ENCODE data around the gene SCRN2. TPM values are rescaled to one million over a fixed set of nuclear protein-coding genes. Genes with fewer than 3 reads are reported as not detected.

SCRN2 gene
- total and polyA plus RNA-seq, 2 of the 8 experiments (the other 6 are each of a cell fraction or from before 2014, with no cell fraction given) = 24.4 to 42.3 TPM

DNA sequence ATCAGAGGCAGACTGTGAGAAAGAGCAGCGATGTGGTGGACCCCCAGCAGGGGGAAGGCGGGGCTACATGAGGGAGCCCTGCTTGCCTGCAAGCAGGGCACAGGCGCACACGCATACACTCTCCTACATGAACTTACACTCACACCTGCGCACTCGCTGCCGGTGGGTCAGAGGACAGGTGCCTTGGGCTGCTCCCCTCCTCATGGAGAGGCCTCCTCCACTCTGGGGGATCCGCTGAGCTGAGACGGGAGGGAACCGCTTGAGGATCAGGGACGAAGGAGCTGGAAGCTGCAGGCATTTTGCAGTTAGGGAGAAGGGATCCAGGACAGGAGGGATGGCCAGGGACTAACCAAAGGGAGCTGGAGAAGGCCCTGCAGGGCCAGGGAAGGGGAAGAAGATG lies 33.7 kb downstream of the SCRN2 start:
- CTCF ChIA-PET (ENCODE audit: partially characterized antibody) = interaction anchor here (0.8 to 1.3 kb wide), 4 partner anchors 24 to 109 kb away, joined by 3 to 4 read pairs (median 3); partner anchors contain the start of gene SCRN2
- Histone ChIP-seq H3K18ac (ENCODE audit: extremely low read depth, low read length) (no peak overlapping the region), H3K56ac (replicated peaks; ENCODE audit: insufficient read length, low read depth, low read length) (no peak overlapping the region), H3K23ac (ENCODE audit: insufficient read length) (no peak overlapping the region), H3K36me3 (ENCODE audit: control insufficient read depth in 2 of 4, insufficient read depth in 4 of 4, low read length in 3 of 4) (peaks cover 0 to 2% (median 0%) of the 10 kb centered on the region in 4 experiments; a peak in 1 of 8 replicates), H3K9me3 (ENCODE audit: insufficient read depth in 2 of 2, low read depth in 1 of 2, low read length in 1 of 2) (no peaks in the 10 kb centered on the region), H2AFZ (ENCODE audit: low read length) (no peak overlapping the region), H2BK20ac (ENCODE audit: low read length) (no peak overlapping the region), H3K23me2 (ENCODE audit: low read depth, low read length) (no peaks in the 10 kb centered on the region), H3K79me1 (ENCODE audit: low read depth, low read length) (no peaks in the 10 kb centered on the region; the same call in 1 of the 2 replicates), H3K4me3 (ENCODE audit: extremely low read depth in 1 of 4, insufficient read depth in 2 of 4, low read depth in 3 of 4, low read length in 4 of 4) (no peak overlapping the region), H3K79me2 (ENCODE audit: control insufficient read depth in 1 of 2, insufficient read depth in 2 of 2, low read length in 2 of 2) (no peaks in the 10 kb centered on the region), H4K91ac (replicated peaks; ENCODE audit: insufficient read length, low read length) (no peak overlapping the region), H2AK5ac (ENCODE audit: low read depth, low read length) (no peak overlapping the region), H3K4me2 (ENCODE audit: insufficient read depth in 1 of 2, low read depth in 2 of 2, low read length in 2 of 2) (no peak overlapping the region), H3K14ac (ENCODE audit: insufficient read length) (no peak overlapping the region), H3K4me1 (replicated peaks in 1 of 4; ENCODE audit: control insufficient read depth in 3 of 4, insufficient read depth in 4 of 4, low read length in 3 of 4) (no peaks in the 10 kb centered on the region; a peak in 1 of 7 replicates), H2BK12ac (ENCODE audit: low read depth, low read length) (no peak overlapping the region), H4K5ac (ENCODE audit: insufficient read length, low read depth, low read length) (no peak overlapping the region), H2BK120ac (replicated peaks; ENCODE audit: low read depth, low read length) (no peak overlapping the region), H4K20me1 (replicated peaks in 1 of 2; ENCODE audit: control insufficient read depth in 1 of 2, insufficient read depth in 2 of 2, low read length in 2 of 2) (peaks cover 2 to 4% of the 10 kb centered on the region in 2 experiments), H2BK5ac (ENCODE audit: low read depth, low read length) (no peak overlapping the region), H4K8ac (ENCODE audit: extremely low read depth, insufficient read depth, low read length) (no peak overlapping the region), H3K4ac (replicated peaks; ENCODE audit: insufficient read length, low read depth, low read length) (no peak overlapping the region), H3K27ac (ENCODE audit: low read depth, low read length) (no peak overlapping the region; the same call in 1 of the 2 replicates), H2BK15ac (ENCODE audit: low read length) (no peak overlapping the region), H3K27me3 (replicated peaks in 1 of 4; ENCODE audit: control insufficient read depth in 3 of 4, extremely low read depth in 1 of 4, insufficient read depth in 3 of 4, low read length in 3 of 4) (no peaks in the 10 kb centered on the region), H3K9ac (replicated peaks in 1 of 4; ENCODE audit: extremely low read depth in 1 of 4, low read depth in 3 of 4, low read length in 3 of 4) (no peak overlapping the region)
- FAIRE-seq = no peak
- TF ChIP-seq BACH1 (IDR thresholded peaks at IDR 0.05; ENCODE audit: low read length) (no peak), SP2 (IDR thresholded peaks at IDR 0.05; ENCODE audit: low read length) (no peak), ASH2L (IDR thresholded peaks at IDR 0.05; ENCODE audit: low read length) (no peak), CTCF (IDR thresholded peaks at IDR 0.05; ENCODE audit: control extremely low read depth in 1 of 3, insufficient read depth in 1 of 3, low read depth in 1 of 3, low read length in 3 of 3) (no peak), GTF2F1 (IDR thresholded peaks at IDR 0.05; ENCODE audit: borderline replicate concordance, low read depth, low read length) (no peak), EGR1 (IDR thresholded peaks at IDR 0.05; ENCODE audit: borderline replicate concordance, low read depth, low read length) (no peak), TEAD4 (IDR thresholded peaks at IDR 0.05; ENCODE audit: low read depth, low read length) (no peak), NRF1 (IDR thresholded peaks at IDR 0.05; ENCODE audit: low read depth, low read length) (no peak), RFX5 (IDR thresholded peaks at IDR 0.05; ENCODE audit: borderline replicate concordance, low read depth, low read length) (no peak), RXRA (IDR thresholded peaks at IDR 0.05; ENCODE audit: insufficient read depth, low read depth, low read length) (no peak), CREB1 (IDR thresholded peaks at IDR 0.05) (no peak), JUN (IDR thresholded peaks at IDR 0.05; ENCODE audit: low read depth, low read length) (no peak)
- no peak for DNase-seq (ENCODE audit: low read depth in 1 of 2, low spot score in 2 of 2)
- POLR2A ChIA-PET (ENCODE audit: partially characterized antibody) = interaction anchor here (0.9 to 1.0 kb wide), 2 partner anchors 29 to 33 kb away, joined by 3 read pairs; no protein-coding TSS in a partner anchor
- 86% methylated on average over 10 of the region's 11 CpGs; no CpG with 5 or more reads in 1 of the 2 experiments for WGBS, 2 experiments (ENCODE audit: extremely low coverage in 1 of 2, insufficient coverage in 1 of 2, insufficient read length in 1 of 2, insufficient replicate concordance in 2 of 2, low coverage in 1 of 2, low lambda C conversion rate in 2 of 2, missing lambda C conversion rate in 1 of 2)

All from H1 (cell line).